HG02981 (cell line): ENCODE results near the gene FCRL2.
"Not testable (repeated sequence)": the region's sequence is repeated elsewhere in the genome, so short reads cannot be mapped to it uniquely, and the experiment has no call there.

Source experiments
- ATAC-seq: cut with Tn5 transposase; IDR thresholded peaks from one replicate; pipeline ENCODE4 v1.9.1; 2021; ENCODE audit warnings: mild to moderate bottlenecking, moderate library complexity; ENCODE audit not compliant: unreplicated experiment

FCRL2 gene

DNA sequence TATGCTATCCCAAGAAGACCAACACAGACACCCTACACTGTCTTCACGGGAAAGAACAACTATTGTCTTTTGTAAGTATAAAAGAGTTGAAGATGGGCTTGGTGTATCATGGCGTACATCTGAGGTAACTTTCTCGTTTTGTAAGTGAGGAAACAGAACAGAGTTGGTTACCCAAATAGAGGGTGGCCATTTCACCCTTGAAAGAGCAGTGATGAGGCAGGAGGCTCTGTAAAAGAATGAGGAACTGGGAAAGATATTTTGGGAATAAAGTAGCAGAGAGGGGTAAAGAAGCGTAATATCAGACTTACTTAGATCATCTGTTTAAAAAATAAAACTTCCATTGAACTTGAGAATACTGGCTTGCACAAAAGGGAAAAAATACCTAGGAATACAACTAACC, 18.9 kb downstream of the FCRL2 start:
- ATAC-seq: no peak

GRCh38 chr1:157753611-157754010, 23.3 kb downstream of the FCRL2 start:
- no peak for ATAC-seq

GRCh38 chr1:157751283-157751682, 25.6 kb downstream of the FCRL2 start:
- ATAC-seq: no peak

GRCh38 chr1:157748262-157748817, 28.6 kb downstream of the FCRL2 start:
- ATAC-seq: no peak

- ATAC-seq: no peak
Measured at GRCh38 chr1:157739229-157739901, 37.6 kb downstream of the FCRL2 start.

DNA sequence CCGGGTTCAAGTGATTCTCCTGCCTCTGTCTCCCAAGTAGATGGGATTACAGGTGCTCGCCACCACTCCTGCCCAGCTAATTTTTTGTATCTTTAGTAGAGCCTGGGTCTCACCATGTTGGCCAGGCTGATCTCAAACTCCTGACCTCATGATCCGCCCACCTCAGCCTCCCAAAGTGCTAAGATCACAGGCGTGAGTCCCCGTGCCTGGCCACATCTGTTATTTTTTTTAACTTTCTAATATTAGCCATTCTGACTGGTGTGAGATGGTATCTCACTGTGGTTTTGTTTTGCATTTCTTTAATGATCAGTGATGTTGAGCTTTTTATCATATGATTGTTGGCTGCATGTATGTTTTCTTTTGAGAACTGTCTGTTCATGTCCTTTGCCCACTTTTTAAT, 40.9 kb downstream of the FCRL2 start:
- ATAC-seq: not testable (repeated sequence)

DNA sequence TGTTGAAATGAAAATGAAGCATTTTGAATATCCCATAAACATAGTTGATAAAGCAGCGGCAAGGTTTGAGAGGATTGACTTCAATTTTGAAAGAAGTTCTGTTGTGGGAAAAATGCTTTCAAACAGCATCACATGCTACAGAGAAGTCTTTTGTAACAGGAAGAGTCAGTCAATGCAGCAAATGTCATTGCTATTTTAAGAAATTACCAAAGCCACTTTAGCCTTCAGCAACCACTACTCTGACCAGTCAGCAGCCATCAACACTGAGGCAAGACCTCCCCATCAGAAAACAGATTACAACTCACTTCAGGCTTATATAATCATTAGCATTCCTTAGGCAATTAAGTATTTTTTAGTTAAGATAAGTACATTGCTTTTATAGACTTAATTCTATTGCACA, 42.6 kb downstream of the FCRL2 start:
- ATAC-seq: no peak

- no peak for ATAC-seq
Measured at GRCh38 chr1:157732755-157733154, 44.2 kb downstream of the FCRL2 start.

DNA sequence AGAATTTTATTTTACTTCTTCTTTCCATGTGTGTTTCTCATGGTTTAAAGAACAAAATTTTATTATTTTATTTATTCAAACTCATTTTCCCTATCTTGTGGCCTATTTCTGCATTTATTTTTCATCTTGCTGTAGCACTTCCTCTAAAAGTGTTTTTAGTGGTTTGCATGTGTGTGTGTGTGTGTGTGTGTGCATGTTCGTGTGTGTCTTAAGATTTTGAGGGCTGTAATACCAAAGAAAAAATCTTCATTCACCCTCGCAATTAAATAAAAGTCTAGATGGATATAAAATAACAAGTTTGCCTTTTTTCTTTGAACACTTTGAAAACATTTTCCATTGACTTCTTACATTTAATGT, 51.7 kb downstream of the FCRL2 start:
- ATAC-seq: no peak

DNA sequence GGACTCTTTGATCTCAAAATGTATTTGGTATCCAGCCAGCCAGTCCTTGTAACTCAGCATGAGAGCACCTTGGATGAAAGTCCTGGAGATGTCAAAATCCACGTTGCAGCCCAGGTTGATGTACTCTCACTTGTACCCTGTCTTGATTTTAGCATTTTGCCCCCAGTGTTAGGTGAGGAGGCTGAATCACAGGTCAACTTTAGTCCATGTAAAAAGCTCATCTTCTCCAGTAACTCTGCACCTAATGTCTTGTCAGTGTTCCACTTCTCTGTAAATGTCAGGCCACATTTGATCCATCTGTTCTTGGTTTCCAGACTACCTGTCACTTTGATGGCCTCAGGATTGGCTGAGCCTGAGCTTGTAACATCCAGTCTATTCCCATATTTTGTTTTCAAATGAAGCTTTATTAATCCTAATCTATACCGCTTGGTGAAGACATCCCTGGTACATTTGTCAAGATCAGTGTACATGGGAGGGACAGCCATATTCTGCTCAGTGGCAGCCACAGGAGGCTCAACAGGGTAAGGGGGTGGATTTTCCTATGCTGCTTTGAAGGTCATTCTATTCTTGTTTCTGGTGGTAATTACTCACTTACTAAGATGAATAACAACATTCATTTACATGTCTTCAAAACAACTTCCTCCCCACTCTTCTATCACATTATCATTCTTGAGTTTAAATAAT, 52.3 kb downstream of the FCRL2 start:
- ATAC-seq: no peak

GRCh38 chr1:157723157-157723556, 53.8 kb downstream of the FCRL2 start:
- ATAC-seq: no peak

- no peak for ATAC-seq
Measured at GRCh38 chr1:157721985-157722384, 54.9 kb downstream of the FCRL2 start.

- ATAC-seq: no peak
Measured at GRCh38 chr1:157715736-157716135, 61.2 kb downstream of the FCRL2 start.

DNA sequence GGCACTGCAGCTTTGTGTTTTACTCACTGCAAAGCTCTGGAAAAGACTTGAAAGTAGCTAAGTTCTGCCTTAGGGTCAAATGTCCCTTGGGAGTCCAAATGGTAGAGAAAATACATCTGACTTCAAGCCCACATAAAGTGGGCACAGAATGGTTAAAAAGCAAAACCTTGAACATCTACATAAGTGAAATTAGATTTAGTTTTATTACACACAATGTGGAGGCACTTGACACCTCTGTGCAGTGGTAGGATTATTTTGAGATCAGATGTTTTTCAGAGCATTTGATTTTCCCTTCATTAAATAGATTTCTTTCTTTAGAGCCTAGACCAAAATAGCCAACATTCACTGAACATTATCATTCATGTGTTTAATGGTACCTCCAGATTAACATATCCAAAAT, 65.1 kb downstream of the FCRL2 start:
- ATAC-seq: no peak

GRCh38 chr1:157704878-157705277, 72.1 kb downstream of the FCRL2 start:
- peak; percentile 45 for ATAC-seq

DNA sequence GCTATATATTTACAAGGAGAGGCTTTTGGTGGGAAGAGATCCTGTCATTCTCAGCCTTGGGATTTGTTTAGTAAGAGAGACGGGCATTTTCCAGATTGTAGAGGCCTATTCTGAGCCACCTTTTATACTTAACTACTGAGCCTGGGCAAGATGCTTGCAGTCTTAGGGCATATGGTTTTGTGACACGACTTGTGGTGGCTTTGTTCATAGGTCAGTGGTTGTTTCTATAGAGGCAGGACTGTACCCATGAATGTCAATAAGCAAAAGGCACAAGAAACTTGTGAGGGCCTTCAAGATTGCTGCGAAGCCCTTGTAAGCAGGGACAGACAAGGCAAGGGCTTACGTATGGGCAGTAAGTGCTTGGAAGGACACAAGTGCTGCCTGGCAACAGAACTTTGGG, 73.0 kb downstream of the FCRL2 start:
- ATAC-seq: no peak

DNA sequence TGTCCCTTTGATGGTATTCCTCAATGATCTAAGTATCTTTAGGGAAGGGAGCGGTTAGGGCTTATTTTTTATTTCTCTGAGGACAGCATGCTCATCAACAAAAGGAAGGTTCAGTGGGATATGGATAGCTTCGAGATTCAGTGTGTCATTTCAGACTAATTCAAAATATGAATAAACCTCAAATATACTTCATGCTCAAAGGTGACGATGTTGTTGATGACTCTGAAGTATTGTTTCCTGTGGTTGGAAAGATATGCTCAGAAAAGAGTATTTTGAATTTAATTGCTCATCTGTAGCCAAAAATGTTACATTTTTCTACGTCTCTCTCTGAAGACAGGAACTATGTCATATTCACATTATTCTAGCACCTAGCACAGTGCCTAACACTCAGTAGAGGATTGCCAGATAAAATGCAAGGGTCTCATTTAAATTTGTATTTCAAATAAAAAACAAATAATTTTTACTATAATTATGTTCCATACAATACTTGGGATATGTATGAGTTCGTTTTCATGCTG, 74.6 kb downstream of the FCRL2 start:
- no peak for ATAC-seq

DNA sequence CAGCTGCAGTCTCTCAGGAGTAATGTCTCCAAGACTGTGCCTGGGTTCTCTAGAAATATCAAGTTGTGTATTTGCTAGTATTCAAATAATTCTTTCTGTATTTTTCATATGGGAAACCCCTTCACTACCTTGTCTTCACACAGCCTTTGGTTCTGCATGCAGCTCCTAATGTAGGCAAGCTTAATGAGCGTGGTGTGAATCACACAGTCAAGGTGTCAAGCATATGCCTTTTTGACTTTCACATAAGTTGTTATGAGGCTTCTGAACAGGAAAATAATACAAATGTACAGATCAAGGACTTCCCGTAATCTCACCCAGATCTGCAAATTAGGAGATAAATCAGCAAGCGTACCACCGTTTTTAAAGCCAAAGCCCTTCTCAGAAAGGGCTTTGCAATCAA, 76.2 kb downstream of the FCRL2 start, which contains the start of gene FCRL3:
TSS of gene FCRL3 (minus strand) at position 38 of the 400 bp plus-strand sequence. CDS start 280 bp downstream, outside the sequence.
- no peak for ATAC-seq

DNA sequence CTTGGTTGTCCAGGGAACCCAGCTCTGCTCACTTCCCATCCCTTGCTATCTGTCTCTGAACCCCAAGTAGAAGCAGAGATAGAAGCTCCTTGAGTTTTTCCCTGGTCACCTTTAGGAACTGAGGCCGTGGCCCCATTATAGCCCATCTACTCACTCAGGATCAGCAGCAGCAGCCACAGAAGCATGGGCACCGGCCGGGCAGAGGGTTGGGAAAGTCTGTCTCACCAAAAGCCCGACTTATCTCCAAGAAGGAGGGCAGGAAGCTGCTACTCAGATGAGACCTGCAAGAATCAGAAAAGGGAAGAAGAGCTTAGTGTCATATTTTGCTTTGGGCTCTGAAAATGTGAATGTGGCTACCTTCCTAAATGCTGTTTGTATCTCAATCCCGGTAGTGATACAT, 76.6 kb downstream of the FCRL2 start:
- no peak for ATAC-seq

GRCh38 chr1:157697781-157698569, 79.0 kb downstream of the FCRL2 start:
- no peak for ATAC-seq

DNA sequence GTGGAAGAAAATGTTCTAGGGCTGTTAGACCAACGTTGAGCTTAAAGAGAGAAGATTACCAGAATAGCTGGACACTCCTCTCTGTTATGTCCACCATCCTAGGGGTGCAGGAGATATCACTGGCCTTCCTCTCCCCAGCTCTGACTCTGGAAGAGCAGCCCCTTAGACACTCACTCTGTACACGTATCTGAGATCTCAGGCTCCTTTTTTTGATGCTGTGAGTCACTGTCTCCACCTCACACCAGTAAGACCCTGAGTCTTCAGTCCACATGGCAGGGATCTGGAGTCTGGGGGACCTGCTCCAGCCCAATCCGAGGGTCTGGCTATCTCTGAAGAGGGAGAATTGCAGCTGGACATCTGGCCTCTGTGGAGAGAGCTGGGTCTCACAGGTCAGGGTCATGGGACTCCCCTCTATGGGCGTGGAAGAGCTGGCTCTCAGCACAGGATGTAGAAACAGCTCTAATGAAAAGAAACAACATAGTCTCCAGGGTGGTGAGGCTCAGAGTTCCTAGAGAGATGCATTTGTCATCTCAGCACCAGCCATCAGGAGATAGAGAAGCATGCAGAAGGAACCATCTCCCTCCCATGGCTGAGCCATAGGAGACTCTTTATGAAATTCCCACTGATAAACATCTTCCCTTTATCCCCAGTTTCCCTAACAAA, 79.8 kb downstream of the FCRL2 start:
- ATAC-seq: no peak
